ENCODE results near the gene NME7. TPM values are rescaled to one million over a fixed set of nuclear protein-coding genes. Genes with fewer than 3 reads are reported as not detected.

Gene NME7
- total and polyA plus RNA-seq, 7 donors, result 4.4 to 39.9 (median 20.1) TPM

DNA sequence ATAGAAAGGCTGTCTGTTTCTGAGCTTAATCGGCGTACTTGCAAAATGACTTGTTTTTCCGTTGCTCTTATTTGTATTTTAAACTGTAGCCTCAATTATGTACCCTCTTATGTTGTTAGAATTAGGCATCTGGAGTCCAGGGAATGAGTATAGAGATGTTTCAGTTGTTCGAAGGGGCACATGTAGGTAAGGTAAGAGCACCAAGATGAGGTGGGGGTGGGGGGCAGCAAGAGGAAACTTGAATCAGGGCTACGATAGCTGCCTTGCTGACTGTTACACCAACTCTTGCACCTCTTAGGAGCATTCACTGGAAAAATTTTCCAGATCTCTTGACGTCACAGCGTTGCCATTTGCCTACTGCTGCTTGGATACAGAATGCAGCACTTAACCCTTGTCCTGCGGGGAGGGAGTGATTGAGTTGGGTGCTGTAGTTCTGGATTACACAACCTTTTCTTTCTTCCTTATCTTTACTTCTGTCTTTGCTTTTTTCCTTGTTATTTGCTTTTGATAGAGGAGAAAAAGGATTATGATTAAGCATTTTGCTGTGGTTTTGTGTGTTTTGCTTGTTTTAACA is 257.9 kb downstream of the NME7 start:
- Histone ChIP-seq H3K4me3 (peak overlapping the region; percentile 69 to 99 (median 98)), H3K27ac (peak overlapping the region; percentile 96 to 97 (median 97)), H3K9me3 (no peaks in the 10 kb centered on the region), H3K27me3 (no peaks in the 10 kb centered on the region), H3K36me3 (peaks cover 4 to 33% (median 26%) of the 10 kb centered on the region in 4 donors), H3K4me1 (peaks cover 0 to 64% (median 57%) of the 10 kb centered on the region in 4 donors)
- TF ChIP-seq EP300 (IDR thresholded peaks at IDR 0.05) (peak in 3 of 4 donors; percentile 53 to 83 (median 74)), POLR2AphosphoS5 (IDR thresholded peaks at IDR 0.05) (peak; percentile 75 to 88 (median 86)), POLR2A (IDR thresholded peaks at IDR 0.05) (peak in 1 of 2 donors; percentile 71), CTCF (IDR thresholded peaks at IDR 0.05) (no peak)
- intact Hi-C loops (cut with DNase I), result loop anchor here (5.0 to 10.0 kb wide), 7 partner anchors 238 to 885 kb away; partner anchors contain the start of genes SFT2D2 and SLC19A2
- 10 to 40% methylated on average over 8 of the region's 8 CpGs for WGBS, 2 donors
- DNase-seq, result peak; percentile 92

- intact Hi-C loops (cut with DNase I), result loop anchor here (5.0 to 10.0 kb wide), 6 partner anchors 238 to 884 kb away; partner anchors contain the start of gene SFT2D2
- H3K27me3 ChIP-seq, result no peaks in the 10 kb centered on the region
- WGBS, 2 donors, result 16 to 67% methylated on average over 10 of the region's 10 CpGs
- H3K4me1 ChIP-seq, result peaks cover 0 to 58% (median 51%) of the 10 kb centered on the region in 4 donors
- peaks cover 4 to 27% (median 22%) of the 10 kb centered on the region in 4 donors for H3K36me3 ChIP-seq
- H3K9me3 ChIP-seq, result no peaks in the 10 kb centered on the region
- peak overlapping the region; percentile 69 to 99 (median 98) for H3K4me3 ChIP-seq
- TF ChIP-seq CTCF (IDR thresholded peaks at IDR 0.05), result peak in 3 of 4 experiments; percentile 34 to 47 (median 43)
- TF ChIP-seq POLR2A (IDR thresholded peaks at IDR 0.05), result no peak
- TF ChIP-seq POLR2AphosphoS5 (IDR thresholded peaks at IDR 0.05), result peak in 1 of 4 donors; percentile 1
- peak; percentile 75 for DNase-seq
- peak overlapping the region; percentile 96 to 97 (median 97) for H3K27ac ChIP-seq
Measured at GRCh38 chr1:169108863-169109560, 258.6 kb downstream of the NME7 start.

DNA sequence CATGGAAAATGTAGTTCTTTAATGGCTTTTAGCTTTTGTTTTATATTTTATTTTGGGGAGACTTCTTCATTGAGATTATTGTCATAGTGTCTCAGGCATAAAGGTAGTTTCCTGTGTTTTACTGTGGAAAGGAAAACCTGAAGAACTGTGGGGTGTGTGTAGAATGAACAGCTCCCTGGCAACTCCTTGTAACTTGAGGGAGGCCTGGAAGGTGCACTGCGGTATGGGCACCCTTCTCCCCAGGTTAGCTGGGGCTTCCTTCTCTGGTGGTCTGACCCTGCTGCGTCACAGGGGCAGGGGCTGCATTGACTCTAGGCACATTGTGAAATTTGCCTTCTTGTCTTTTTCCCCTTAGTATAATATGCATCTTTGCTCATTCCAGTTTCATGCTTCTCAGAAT is 259.4 kb downstream of the NME7 start:
- Histone ChIP-seq H3K9me3 (no peaks in the 10 kb centered on the region), H3K27ac (peak overlapping the region; percentile 96 to 97 (median 97)), H3K36me3 (peaks cover 4 to 19% (median 15%) of the 10 kb centered on the region in 4 donors), H3K27me3 (no peaks in the 10 kb centered on the region), H3K4me3 (peak overlapping the region; percentile 69 to 99 (median 98)), H3K4me1 (peaks cover 0 to 55% (median 46%) of the 10 kb centered on the region in 4 donors)
- TF ChIP-seq CTCF (IDR thresholded peaks at IDR 0.05) (no peak), EP300 (IDR thresholded peaks at IDR 0.05) (no peak), POLR2A (IDR thresholded peaks at IDR 0.05) (no peak), POLR2AphosphoS5 (IDR thresholded peaks at IDR 0.05) (no peak)
- no peak for DNase-seq
- WGBS, 2 donors, result 15 to 55% methylated on average over 2 of the region's 2 CpGs
- intact Hi-C loops (cut with DNase I), result loop anchor here (5.0 to 10.0 kb wide), 6 partner anchors 239 to 883 kb away; partner anchors contain the start of gene SFT2D2

DNA sequence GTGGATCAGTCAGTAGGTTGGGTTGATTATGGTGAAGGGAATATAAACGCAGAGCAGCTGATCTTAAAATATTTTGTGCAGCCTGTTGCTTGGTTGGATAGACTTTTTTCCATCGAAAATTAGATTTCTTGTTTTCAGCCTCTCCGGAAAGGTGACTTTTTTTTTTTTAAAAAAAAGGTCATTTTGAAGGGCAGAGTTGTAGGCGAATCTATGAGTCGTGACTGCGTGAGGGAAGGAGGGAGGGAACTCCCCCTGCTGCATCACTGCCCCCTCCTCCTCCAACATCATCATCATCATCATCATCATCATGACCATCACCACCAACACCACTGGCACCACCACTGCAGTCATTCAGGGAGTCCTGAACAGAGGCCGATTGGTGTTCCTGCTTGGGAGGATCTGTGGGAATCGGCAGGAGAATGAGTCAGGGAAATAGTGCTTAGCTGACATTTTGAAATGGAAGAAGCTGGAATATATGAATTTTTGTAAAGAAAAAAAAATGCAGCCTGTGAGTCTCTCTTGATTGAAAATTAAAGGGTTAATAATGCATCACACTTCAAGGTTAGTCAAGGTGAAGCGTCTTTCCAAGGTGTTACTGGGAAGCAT is 259.9 kb downstream of the NME7 start:
- Histone ChIP-seq H3K4me1 (peaks cover 0 to 55% (median 46%) of the 10 kb centered on the region in 4 donors), H3K27ac (peak overlapping the region; percentile 96 to 97 (median 97)), H3K9me3 (no peaks in the 10 kb centered on the region), H3K27me3 (no peaks in the 10 kb centered on the region), H3K36me3 (peaks cover 4 to 14% (median 13%) of the 10 kb centered on the region in 4 donors), H3K4me3 (peak overlapping the region; percentile 69 to 99 (median 98))
- DNase-seq, result no peak
- TF ChIP-seq CTCF (IDR thresholded peaks at IDR 0.05) (no peak), POLR2A (IDR thresholded peaks at IDR 0.05) (peak in 1 of 2 donors; percentile 46), POLR2AphosphoS5 (IDR thresholded peaks at IDR 0.05) (peak; percentile 73 to 85 (median 82)), EP300 (IDR thresholded peaks at IDR 0.05) (peak in 1 of 4 donors; percentile 8)
- 10 to 37% methylated on average over 9 of the region's 9 CpGs for WGBS, 2 donors
- intact Hi-C loops (cut with DNase I), result loop anchor here (5.0 to 10.0 kb wide), 6 partner anchors 240 to 883 kb away; partner anchors contain the start of gene SFT2D2

Measured in sigmoid colon (tissue), 7 donors.